Hematopoietic multipotent progenitor cell treated with erythropoietin and hydrocortisone succinate and interleukin-3 and kit ligand, for 8 days (in vitro differentiated cells): Measurements from ENCODE around the gene KCNC2.

Source experiments
- DNase-seq: peaks from one replicate; pipeline ENCODE4 v3.0.0-alpha.2; 2015

KCNC2 gene

DNA sequence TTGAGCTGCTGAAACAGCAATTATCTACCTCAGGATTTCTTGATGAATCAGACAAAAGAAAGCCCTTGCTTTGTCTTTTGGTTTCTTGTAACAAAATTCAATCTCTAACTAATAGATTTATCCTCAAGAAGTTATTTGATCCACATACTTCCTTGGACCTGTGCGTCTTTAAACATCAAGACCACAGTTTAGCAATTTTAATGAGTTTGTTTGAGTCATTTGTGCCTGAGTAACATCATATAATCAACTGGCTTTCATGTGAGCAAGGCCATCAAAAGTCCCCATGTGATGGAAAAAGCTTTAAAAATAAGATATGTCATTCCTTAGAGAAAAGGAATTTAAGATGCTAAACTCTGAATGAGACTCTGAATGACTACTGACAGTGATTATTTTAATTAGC, 52.3 kb downstream of the KCNC2 start:
- no peak for DNase-seq

DNA sequence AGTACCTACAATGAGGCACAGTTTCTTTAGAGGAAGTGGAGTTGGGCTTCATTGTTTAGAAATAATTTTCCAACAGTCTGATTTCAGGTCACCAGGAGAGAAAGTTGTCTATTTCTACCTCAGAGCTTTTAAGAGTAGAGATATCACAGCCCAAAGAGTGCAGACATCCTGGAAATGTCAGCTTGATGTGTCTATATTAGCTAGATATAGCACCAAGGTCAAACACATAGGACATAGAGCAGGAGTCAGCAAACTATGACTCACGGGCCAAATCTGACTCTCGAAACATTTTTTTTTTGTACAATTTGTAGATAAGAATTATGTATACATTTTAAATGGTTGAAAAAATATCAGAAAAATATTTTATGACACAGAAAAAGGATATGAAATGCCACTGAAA, 53.7 kb downstream of the KCNC2 start:
- DNase-seq, result no peak

DNA sequence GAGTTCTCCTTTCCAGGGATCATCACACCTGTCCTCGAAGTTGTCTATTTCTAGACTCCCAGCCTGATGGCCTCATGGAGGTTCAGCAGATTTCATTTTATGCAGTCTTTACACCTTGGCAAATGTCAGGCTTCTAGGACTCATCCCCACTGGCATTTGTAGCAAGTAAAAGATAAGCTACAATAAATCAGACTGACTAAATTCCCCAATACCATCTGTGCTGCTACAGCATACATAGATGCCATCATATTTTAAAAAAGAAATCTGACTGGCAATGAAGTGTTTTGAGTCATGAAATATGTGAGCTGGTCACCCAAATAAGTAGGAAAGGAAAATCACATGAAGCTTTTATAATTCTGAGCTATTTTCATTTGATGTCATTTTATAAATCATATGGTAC, 55.3 kb downstream of the KCNC2 start:
- DNase-seq, result no peak

DNA sequence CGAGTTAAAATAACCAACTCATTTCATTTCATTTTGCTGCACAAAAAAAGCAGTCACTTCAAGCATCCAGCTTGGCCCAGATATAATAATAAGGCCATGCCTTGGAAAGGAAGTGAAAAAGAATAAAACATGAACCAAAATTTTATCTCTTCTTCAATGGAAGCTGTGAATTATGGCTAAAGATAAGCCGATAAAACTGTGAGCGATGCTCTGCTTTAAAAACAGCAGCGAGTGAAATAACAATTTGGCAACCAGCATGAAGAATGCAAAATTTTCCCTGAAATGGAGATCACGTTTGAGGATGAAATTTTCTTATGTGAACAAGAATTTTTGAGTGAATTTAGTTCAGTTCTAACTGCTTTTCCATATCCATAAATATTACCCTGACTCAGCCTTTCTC, 70.4 kb downstream of the KCNC2 start:
- no peak for DNase-seq

DNA sequence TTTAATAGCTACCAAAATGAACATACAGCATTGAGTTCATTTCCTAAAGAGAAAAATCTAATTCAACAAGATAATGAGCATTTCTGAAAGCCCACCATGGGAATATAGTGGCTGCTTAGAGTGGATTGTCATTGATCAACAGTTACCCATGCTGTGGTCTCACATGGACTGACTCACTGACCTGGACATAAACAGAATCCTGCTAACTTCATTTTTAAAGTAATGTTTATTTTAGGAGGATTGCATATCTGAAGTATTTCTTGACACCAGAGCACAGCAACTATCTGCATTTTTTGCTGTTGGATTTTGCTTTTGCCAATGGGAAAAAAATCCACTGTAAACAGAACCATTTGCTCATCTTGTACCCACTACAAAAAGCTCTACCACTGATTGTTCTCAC, 71.7 kb downstream of the KCNC2 start:
- DNase-seq, result no peak

DNA sequence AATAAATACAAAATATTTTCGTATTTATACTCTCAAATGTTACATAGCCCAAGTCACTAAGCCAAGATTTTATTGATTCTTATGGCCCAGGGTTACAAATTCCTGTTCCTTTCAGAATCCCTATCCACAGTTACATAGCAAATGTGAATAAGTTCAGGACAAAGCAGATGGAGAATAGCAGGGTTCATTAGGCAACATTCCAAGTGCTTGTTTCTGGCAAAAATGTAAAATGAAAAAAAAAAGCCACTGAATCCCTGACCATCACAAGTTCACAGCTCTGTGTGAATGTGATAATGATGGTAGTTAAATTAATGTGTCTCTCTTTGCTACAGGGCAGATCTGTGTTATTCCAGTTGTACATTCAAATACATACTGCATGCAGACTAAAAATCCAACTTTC, 74.6 kb downstream of the KCNC2 start:
- no peak for DNase-seq

DNA sequence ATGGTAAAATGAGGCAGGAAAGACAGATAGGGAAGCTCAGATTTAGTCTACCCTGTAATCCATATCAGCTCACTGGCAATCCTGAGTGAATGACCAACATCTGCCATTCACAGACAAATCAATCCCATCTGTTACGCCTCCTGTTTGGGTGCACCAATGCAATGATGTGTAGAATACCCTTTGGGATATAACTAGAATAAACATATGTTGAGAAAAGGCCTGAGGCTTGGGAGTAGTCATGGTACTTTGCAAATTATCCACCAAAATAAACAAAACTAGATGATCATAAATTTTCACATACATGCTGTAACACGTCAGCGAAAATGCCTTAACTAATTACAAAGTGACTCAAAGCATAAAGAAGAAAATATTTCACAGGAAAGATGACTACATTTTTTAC, 78.8 kb downstream of the KCNC2 start:
- DNase-seq, result no peak

DNA sequence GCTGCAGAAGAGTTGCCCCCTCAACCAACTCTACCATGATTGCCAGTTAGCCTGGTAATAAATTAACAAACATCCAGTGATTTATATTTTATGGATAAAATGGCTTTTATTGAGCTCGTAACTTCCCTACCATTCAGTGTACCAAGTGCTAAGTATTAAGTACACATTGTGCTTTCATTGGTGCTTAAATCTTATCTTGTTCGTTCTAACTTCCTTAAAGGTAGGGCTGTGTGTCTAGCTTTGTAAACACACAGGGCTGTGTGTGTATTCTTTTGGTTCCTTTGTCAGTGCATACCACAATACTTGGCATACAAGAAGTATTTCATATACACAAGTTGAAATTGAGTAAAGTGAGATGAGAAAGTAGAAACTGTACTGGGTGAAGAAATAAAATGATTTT, 80.4 kb downstream of the KCNC2 start:
- DNase-seq, result no peak

DNA sequence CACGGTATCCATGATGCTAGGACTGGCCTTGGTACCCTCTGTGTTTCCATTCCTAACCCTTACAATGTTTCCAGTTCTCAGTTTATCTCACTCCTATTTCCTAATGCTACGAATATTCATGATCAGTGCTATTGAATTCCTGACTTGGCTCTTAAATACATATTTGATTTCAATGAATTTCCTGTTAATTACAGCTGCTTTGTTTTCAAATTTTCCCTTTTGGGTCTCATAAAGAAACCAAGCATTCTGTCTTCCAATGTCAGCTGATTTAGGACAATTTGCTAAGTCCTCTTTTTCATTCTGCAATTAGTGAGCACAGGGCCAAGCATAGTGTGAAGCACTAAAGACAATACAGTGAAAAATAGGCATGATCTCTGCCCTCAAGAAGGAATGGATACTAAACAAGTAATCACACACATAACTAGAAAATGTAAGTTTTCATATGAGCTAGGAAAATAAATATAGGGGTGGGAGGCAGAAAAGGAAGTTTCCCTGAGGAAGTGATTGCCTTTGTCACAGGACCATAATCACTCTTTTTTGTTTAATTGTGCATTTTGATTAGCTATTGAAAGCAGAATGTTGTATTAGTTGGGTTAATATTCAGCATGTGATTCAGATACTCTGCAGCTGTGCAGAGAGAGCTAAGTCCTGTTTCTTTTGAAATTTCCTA, 88.5 kb downstream of the KCNC2 start:
- DNase-seq, result no peak

DNA sequence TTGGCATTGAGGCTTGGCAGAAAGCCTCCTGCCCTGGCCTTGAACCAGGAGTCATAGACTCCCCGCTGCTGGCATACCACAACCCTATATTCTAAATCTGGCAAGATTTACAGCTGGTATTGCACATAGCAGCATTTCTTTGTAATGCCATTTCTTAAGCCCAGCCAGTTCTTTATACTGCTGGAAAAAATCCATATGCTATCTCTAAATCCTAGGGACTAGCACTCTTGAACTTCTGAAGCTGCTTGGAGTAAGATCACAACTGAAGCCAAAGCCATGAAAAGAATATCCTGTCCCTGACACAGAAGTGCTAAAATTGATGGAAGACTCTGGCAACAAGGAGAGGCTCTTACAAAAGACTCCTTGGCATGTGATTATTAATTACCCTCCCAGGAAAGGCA, 89.3 kb downstream of the KCNC2 start:
- no peak for DNase-seq

DNA sequence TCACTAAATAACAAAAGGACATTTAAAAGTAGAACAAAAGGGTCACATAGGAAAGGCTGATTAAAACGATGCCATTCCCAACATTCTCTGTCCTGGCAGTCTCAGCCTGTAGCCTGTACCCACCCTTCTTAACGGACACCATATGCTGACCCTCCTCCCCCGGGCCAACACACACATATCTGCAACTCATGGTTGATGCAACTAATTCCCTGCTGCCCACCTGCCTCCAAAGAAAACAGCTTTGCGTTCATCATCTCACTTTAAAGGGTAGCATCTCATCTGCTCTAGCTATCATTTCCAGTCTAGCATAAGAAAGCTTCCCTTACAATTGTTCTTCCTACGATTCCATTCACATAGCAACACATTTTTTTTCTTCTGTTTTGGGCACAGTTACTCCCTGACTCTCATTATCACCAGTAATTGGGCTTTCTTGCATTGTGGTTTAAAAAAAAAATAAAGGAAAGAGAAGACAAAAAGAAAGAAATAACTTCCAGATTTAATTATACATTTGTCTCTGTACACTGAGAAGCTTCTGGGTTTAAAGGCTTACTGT, 92.9 kb downstream of the KCNC2 start:
- DNase-seq, result no peak

DNA sequence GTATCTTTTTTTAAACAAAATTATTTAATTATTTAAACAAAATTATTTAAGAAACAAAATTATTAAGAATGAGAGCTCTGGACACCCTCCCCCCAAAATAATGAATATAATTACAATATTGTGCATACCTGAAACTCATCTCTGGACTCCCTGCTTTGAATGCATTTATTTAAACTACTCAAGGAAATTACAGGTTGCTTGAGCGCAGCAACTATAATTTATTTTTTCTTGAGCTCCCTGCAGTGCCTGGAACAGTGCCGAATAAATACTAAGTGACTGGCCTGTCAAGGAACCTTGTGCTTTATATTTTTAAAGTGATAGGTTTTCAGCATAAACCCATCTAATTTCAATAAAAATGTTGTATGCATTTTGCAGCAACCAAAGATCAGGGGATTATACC, 93.9 kb downstream of the KCNC2 start:
- no peak for DNase-seq

DNA sequence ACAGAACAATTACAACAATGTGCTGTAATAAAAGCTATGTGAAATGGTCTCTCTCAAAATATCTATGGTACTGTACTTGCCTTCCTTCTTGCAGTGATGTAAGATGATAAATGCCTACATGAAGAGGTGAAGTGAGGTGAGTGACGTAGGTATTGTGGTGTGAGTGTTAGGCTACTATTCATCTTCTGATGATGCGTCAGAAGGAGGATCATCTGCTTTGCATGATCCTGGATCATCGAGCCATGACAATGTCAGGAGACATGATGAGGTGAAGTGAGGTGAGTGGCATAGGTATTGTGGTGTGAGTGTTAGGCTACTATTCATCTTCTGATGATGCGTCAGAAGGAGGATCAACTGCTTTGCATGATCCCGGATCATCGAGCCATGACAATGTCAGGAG, 105.8 kb downstream of the KCNC2 start:
- DNase-seq, result no peak

DNA sequence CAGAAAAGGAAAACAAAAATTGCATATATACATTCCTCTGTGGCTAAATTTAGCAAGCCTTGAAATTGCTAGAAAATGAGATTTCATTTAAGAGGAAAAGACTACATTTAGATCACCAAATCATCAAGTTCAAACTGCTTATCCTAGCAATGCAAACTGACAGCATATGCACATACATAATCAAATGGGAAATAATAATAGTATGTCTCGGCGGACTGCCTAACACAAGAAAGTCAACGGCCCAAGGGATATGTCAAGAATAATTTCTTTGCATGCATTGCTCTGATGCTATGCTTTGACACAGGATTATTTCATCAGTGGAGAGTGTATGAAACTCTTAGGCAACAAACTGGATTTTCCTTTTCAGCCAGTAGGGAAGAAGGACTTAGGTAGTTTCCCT, 107.9 kb downstream of the KCNC2 start:
- no peak for DNase-seq

DNA sequence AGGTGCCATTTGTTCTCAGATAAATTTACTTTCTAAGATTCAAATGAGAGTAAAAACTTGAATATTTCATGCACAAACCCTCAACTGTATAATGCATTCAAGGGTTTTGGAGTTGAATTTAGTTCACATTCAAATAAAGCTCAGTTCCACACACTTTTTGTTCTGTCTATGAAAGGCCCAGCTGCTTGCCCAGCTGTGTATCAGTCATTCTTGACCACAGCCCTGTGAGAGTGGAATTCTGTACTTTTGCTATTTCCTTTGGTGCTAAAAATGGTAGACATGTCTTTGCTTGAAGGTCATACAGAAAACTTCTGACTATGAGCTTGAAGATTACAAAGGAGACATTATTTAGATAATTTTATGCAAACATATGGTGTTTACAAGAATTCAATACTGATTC, 110.4 kb downstream of the KCNC2 start:
- DNase-seq, result no peak

DNA sequence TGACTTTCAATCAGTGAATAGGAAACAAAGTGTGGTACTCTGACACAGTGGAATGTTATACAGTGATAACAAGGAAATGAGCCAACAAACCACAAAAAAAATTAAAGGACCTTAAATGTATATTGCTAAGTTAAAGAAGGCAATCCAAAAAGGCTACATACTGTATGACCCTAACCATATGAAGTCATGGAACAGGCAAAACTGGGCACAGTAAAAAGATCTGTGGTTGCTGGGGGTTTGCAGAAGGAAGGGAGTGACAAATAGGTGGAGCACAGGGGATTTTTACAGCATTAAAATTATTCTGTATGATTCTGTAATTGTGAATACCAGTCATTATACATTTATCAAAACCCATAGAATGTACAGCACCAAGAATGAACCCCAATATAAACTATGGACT, 112.6 kb downstream of the KCNC2 start:
- DNase-seq, result no peak

DNA sequence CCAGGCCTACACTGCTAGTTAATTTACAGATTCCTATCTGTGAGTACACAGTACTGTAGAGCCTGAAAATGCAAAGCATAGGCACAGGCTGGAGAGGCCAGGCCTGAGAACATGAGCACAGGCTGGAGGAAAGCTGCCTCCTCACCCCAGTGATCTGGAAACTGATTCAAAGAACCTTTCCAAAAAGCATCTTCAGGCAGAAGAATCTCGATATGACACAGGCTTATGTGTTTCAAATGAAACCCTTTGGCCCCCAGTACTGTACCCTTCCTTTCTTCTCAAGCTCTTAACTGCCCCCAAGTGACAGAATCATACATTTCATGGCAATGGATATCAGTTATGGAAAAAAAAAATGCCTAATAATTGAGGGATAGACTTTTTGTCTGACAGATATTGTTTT, 122.0 kb downstream of the KCNC2 start:
- DNase-seq, result no peak

DNA sequence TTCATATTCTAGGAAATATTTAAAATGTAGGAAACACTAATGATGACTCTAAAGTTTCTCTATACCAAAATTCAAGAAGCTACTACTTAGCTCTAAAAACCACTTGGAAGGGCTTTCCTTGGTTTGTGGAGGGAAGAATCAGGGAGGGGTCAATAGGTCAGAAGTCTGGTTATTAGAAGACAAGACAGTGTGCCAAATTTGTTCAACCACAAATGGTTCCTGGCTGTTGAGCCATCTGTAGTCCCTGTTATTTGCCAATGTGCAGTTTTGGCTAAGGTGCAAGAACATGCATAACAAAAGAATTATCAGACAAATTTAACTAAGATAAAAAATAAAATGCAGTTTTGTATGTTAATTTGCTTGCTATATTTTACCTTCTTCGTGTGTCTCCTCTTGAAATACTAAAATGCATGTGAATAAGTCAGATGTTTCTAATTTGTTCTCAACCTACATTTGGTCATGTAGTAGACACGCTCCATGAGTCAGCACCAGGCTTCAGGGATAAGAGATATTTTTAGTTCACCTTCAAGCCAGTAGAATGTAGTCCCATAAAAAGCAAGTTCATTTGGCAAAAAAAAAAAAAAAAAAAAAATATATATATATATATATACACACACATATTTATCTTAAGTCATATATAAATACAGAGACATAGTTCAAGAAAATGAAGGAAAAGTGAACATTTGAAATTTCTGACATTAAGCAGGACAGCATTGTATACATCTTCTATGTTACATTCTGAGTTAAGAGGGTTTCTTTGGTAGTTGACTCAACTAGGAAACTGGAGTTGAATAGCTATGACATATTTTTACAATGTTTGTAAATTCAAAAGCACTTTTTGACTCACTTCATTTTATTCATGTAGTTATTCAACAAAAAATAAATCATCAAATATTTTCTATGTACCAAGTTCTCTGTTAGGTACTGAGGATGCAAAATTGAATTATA, 123.3 kb downstream of the KCNC2 start:
- DNase-seq, result no peak

DNA sequence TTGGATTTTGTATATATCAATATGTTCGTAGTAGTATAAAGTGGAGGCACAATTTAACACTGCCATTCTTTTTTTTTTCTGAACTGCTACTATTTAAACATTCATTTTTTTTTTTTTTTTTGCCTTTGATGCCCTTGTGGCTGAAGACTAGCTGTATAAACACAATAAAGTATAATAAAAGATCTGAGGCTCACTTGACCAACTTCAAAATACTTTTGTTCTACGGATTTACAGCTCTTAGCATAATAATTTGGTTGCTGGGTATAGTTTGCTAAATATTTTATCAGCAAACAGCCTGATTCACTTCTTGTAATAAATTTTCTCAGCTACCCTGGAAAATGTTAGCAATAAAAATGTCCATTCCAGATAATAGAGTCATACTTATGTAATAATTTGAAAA, 128.3 kb downstream of the KCNC2 start:
- no peak for DNase-seq

DNA sequence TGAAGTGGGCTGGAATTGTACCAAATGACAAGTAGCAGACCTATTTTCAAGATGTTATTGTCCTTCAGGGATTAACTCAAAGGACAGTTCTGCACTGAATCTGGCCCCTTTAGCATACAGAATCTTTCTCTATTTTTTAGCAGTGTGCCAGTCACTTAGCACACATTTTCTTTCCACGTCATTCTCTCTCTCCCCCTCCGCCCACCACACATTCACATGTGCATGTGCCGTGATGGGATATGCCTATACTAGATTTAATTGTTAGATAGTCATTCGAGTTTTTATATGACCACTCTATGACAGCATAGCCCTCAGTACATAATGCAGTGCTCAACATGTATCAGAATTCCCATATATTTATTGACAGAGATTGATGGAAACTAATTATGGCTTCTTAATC, 129.1 kb downstream of the KCNC2 start:
- no peak for DNase-seq

DNA sequence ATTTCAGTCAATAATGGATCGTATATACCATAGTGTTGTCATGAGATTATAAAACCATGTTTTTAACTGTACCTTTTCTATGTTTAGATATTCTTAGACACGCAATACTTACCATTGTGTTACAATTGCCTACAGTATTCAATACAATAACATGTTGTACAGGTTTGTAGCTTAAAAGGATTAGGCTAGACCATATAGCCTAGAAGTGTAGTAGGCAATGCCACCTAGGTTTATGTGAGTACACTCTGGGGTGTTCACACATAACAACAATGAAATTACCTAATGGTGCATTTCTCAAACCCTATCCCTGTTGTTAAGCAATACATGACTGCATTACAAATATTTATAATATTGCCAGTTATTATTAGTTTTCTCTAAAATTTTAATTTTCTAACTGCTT, 144.2 kb downstream of the KCNC2 start:
- DNase-seq, result no peak

DNA sequence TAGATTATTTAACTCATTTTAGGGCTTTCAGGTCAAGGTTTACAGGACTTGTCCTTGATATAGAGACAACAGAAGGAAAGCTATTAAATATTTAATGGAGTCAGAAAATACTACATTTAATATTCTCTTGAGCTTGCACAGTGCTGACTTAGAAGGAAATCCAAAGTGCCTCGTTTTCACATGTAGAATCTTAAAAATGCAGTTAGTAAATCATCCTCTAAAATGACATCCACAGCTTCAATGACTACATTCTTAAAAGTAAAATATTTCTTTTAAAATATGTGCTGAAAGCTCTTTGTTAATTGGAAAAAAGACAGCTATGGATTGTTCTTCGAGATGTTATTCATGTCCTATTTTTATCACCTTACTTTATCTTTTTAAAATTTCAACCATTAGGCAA, 146.9 kb downstream of the KCNC2 start:
- no peak for DNase-seq

DNA sequence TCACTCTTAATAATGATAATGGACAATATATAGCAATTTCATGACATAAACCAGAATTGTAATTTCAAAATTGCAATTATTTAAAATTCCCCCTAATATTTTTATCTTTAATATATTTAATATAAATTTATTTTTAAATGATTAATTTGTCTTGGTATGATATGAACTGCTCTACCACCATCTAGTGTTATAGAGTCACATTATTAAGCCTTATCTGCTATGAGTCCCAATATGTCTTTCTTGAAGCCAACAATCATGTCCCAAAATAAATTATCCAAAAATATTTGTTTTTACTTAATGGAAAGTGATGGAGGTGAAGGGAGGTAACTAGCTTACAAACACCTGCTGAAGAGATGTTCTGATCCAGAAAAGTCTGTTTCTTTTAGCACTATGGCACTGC, 151.4 kb downstream of the KCNC2 start:
- DNase-seq, result no peak

DNA sequence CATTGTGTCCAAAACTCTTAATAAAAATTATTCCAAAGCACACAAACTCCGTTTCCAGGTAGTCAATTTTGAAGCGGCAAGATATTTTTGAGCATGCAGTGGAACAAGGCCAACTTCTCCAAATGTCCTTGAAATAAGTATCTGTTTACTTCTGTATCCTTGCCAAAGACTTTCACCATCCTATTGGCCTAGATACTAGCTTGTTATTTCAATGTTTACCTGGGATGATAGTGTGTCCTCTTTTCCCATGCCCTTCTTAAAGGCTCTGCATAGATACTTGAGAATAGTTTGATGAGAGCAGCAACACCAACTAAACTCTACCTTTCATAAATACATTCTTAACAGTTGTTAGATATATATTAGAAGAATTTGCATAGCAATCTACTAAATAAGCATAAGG, 160.9 kb downstream of the KCNC2 start:
- DNase-seq, result no peak
